ENCODE measurements around the gene SLC9A4.

GRCh38 chr2:102494570-102494969, 21.5 kb downstream of the SLC9A4 start:
- no peak for TF ChIP-seq CTCF (IDR thresholded peaks at IDR 0.05; ENCODE audit: insufficient read depth, low read length, poor library complexity, severe bottlenecking)
- TF ChIP-seq EZH2phosphoT487 (conservative IDR thresholded peaks at IDR 0.05; ENCODE audit: low read length): no peak

Data from SU-DHL-6 (cell line).